Nephron progenitor cell (in vitro differentiated cells): ENCODE measurements around the gene ZNF514.
"Not testable (repeated sequence)": the region's sequence is repeated elsewhere in the genome, so short reads cannot be mapped to it uniquely, and the experiment has no call there.

Source experiments
- DNase-seq: peaks from one replicate; pipeline ENCODE4 v3.0.0; 2021
- H3K27ac Mint-ChIP-seq: 2 replicates; pipeline ENCODE4 v1.8.0; 2021; ENCODE audit warnings: mild to moderate bottlenecking, moderate library complexity, mixed read lengths
- H3K27me3 Mint-ChIP-seq: 2 replicates; pipeline ENCODE4 v1.8.0; 2021; ENCODE audit warnings: mild to moderate bottlenecking, low read depth, mixed read lengths; ENCODE audit not compliant: poor library complexity
- H3K36me3 Mint-ChIP-seq: 2 replicates; pipeline ENCODE4 v1.8.0; 2021; ENCODE audit warnings: low read depth, mixed read lengths
- H3K4me1 Mint-ChIP-seq: 2 replicates; pipeline ENCODE4 v1.8.0; 2021; ENCODE audit warnings: mixed read lengths
- H3K4me3 Mint-ChIP-seq: 2 replicates; pipeline ENCODE4 v1.8.0; 2021; ENCODE audit warnings: mild to moderate bottlenecking, moderate library complexity, mixed read lengths
- H3K9me3 Mint-ChIP-seq: 2 replicates; pipeline ENCODE4 v1.8.0; 2021; ENCODE audit warnings: mild to moderate bottlenecking, moderate library complexity, mixed read lengths
- CTCF ChIP-seq: fragments of 200-600 bp; sonication (generic); IDR thresholded peaks from 2 replicates; pipeline ENCODE4 v1.5.0; 2021; ENCODE audit warnings: antibody characterized with exemption

ZNF514 gene

GRCh38 chr2:95203911-95204310, 44.3 kb upstream of the ZNF514 start:
- TF ChIP-seq CTCF, result no peak
- H3K4me3 Mint-ChIP-seq, result no peak overlapping the region
- no peak for DNase-seq
- peaks cover 34% of the 10 kb centered on the region for H3K36me3 Mint-ChIP-seq
- peaks cover 30% of the 10 kb centered on the region for H3K27me3 Mint-ChIP-seq
- peaks cover 63% of the 10 kb centered on the region for H3K9me3 Mint-ChIP-seq
- H3K4me1 Mint-ChIP-seq, result peaks cover 31% of the 10 kb centered on the region
- H3K27ac Mint-ChIP-seq, result no peak overlapping the region

GRCh38 chr2:95192956-95193355, 33.3 kb upstream of the ZNF514 start:
- H3K36me3 Mint-ChIP-seq, H3K4me1 Mint-ChIP-seq, H3K27ac Mint-ChIP-seq, H3K4me3 Mint-ChIP-seq: not testable (repeated sequence)
- DNase-seq, result peak; percentile 68
- peaks cover 35% of the 10 kb centered on the region for H3K27me3 Mint-ChIP-seq
- peaks cover 46% of the 10 kb centered on the region for H3K9me3 Mint-ChIP-seq
- TF ChIP-seq CTCF, result peak; percentile 52

- H3K4me1 Mint-ChIP-seq, result no peaks in the 10 kb centered on the region
- H3K36me3 Mint-ChIP-seq, result peaks cover 34% of the 10 kb centered on the region
- H3K27ac Mint-ChIP-seq, result no peak overlapping the region
- DNase-seq, result no peak
- H3K27me3 Mint-ChIP-seq, result peaks cover 14% of the 10 kb centered on the region
- H3K4me3 Mint-ChIP-seq, result no peak overlapping the region
- H3K9me3 Mint-ChIP-seq, result peaks cover 52% of the 10 kb centered on the region
- no peak for TF ChIP-seq CTCF
These were observed 26.3 kb upstream of the ZNF514 start for GRCh38 chr2:95185973-95186372.

GRCh38 chr2:95185197-95185596, 25.5 kb upstream of the ZNF514 start:
- H3K9me3 Mint-ChIP-seq, result peaks cover 55% of the 10 kb centered on the region
- H3K27ac Mint-ChIP-seq, result no peak overlapping the region
- DNase-seq, result no peak
- no peak overlapping the region for H3K4me3 Mint-ChIP-seq
- no peak for TF ChIP-seq CTCF
- peaks cover 42% of the 10 kb centered on the region for H3K36me3 Mint-ChIP-seq
- peaks cover 11% of the 10 kb centered on the region for H3K27me3 Mint-ChIP-seq
- H3K4me1 Mint-ChIP-seq, result no peaks in the 10 kb centered on the region

- Mint-ChIP-seq H3K36me3 (peaks cover 74% of the 10 kb centered on the region), H3K4me3 (no peak overlapping the region), H3K9me3 (peaks cover 63% of the 10 kb centered on the region), H3K27me3 (peaks cover 10% of the 10 kb centered on the region), H3K4me1 (no peaks in the 10 kb centered on the region), H3K27ac (no peak overlapping the region)
- no peak for DNase-seq
- TF ChIP-seq CTCF, result no peak
These were observed 22.1 kb upstream of the ZNF514 start for GRCh38 chr2:95181774-95182173.

- TF ChIP-seq CTCF, result no peak
- no peak for DNase-seq
- peaks cover 54% of the 10 kb centered on the region for H3K9me3 Mint-ChIP-seq
- H3K27ac Mint-ChIP-seq, result no peak overlapping the region
- H3K4me3 Mint-ChIP-seq, result no peak overlapping the region
- H3K36me3 Mint-ChIP-seq, result peaks cover 83% of the 10 kb centered on the region
- no peaks in the 10 kb centered on the region for H3K4me1 Mint-ChIP-seq
- peaks cover 10% of the 10 kb centered on the region for H3K27me3 Mint-ChIP-seq
These were observed 19.8 kb upstream of the ZNF514 start for GRCh38 chr2:95179451-95179850.
